ENCODE measurements around the gene C1orf159.

Gene C1orf159

GRCh38 chr1:1090424-1091343, 25.2 kb downstream of the C1orf159 start:
- no peak for DNase-seq

DNA sequence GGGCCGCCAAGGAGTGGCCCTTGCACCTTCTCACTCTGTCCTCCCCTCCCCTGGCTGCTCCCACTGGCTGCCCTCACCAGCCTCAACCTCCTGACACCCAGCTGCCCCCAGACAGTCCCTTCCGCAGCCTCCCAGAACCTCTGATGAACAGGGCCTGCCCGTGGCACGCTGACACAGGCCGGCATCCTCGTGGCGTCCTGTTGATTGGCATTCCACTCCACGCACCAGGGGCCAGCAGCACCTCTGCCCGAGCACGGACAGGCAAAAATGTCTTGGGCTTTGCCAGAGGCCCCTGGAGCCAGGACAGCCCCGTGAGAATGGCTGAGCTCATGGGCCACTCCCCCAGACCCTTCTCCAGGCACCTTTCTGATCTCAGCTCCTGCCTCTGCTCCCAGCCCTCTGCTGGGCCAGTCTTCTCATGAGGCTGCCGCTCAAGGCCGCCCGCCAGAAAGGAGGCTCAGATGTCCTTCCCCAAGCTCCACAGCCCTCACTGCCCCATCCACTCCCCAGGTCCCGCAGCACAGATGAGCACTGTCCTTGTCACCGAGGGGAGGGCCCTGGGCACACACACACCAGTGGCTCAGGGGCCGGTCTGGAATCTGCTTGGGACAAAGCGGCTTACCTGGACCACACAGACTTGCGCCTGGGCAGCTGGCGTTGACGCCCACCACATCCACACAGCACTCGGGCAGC, 26.0 kb downstream of the C1orf159 start:
- no peak for DNase-seq

- no peak for DNase-seq
Observed at GRCh38 chr1:1088801-1089680, 26.8 kb downstream of the C1orf159 start.

DNA sequence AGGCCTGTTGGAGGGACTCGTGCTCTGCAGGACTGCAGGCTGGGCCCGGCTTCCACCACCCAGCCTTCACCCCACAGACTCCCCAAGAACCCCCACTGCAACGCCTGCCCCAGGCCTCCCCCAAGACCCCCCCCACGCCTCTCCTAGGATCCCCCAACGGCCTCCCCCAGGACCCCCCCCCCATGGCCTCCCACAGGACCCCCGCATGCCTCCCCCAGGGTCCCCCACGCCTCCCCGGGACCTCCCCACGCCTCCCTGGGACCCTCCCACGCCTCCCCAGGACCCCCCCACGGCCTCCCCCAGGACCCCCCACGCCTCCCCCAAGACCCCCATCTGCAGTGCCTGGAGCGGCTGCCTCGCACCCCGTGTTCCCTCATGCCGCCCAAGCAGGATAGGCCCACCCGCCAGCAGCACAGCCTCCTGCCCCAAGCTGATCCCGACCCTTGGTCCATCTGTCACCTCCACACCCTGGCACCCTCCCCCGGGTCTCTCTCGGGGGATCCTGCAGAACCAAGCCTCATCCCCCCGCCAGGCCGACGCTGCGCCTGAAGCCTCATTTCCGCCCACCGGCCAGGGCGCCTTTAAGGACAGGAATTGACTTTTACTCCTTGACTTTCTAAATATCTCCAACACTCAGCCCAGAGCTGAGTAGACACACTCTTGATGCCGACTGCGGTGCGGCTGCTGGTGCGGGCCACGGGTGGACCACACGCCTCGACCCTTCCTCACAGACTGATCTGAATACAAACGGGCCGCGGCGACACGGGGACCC, 27.7 kb downstream of the C1orf159 start:
- DNase-seq = no peak

DNA sequence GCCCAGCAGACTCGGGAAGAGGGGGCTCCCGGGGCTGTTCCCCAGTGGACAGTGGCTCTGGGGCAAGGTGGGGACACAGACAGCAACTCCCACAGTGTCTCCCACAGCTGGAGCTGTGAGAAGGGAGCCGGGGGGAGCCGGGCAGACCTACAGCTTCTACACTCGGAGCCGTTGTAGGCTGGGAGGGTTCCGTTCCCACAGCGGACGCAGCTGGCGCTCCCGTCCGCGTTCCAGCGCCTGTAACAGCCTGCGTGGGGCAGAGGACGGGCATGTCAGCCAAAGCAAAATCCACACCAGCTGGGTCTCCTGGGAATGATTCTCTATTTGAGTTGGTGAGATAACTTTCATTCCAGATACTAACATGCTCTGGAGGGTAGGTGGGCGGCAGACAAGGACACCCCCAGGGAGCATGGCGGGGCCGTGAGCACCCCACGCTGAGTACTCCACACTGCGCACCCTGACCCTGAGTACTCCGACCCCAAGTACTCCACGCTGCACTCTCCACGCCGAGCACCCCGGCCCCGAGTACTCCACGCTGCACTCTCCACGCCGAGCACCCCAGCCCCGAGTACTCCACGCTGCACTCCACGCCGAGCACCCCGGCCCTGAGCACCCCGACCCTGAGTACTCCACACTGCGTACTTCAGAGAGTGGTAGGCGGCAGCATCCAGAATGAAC, 28.4 kb downstream of the C1orf159 start:
- no peak for DNase-seq

DNA sequence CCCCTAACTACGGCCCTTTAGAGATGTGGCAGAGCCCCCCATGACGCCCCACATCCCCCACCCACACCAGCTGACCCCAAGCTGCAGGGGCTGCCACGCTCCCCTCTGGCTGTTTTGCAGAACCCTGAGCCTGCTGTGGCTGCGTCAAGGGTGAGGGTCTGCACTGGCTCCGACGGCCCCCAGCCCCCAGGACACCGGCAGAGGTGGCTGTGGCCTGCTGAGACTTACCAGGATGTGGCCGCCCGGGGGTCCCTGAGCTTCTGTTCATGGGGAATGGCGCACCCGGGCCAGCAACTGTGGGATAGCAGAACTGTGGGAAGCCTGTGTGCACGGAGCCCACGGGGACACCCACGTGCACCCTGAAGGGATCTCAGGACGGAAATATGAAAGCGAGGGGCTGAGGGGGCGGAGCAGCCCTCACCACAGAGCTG, 29.0 kb downstream of the C1orf159 start:
- DNase-seq = no peak

DNA sequence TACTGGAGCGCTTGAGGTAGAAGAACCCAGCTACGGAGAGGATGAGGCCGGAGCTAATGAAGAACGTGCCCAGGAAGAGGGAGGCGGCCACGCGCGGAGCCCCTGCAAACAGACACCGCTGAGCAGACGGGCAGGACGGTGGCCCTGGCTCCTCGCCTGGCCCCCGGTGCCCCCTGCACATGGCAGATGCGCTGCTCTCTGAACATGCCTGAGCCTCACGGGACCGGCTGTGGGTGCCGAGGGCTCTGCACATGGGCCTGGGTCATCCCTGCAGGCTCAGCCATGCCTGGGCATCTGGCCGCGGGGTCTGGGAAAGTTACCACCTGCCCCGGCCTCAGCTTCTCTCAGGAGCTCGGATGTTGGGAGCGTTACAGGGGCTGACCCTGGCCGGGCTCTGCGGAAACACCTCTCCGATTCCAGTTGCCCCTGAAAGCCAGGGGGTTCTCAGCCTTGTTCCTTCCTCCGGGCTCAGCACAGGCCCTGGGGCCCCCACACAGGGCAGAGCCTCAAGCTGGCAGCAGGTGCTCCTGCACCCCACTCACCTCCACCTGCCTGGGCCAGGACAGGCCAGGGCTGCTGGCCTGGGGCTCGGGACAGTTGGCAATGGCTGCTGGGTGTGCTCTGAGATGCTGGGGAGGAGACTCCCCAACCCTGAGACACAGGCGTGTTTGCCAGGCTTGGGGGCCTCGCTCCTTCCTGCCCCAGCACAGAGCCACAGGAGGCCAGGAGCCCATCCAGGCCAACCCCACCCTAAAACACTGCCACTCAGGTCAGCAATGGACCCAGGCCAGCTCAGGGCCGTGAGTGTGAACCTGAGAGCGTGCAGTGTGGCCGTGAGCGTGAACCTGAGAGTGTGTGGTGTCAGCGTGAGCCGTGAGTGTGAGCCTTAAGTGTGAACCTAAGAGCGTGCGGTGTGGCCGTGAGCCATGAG, 29.7 kb downstream of the C1orf159 start:
- DNase-seq = no peak

- DNase-seq = no peak
Observed at GRCh38 chr1:1085171-1085841, 30.6 kb downstream of the C1orf159 start.

DNA sequence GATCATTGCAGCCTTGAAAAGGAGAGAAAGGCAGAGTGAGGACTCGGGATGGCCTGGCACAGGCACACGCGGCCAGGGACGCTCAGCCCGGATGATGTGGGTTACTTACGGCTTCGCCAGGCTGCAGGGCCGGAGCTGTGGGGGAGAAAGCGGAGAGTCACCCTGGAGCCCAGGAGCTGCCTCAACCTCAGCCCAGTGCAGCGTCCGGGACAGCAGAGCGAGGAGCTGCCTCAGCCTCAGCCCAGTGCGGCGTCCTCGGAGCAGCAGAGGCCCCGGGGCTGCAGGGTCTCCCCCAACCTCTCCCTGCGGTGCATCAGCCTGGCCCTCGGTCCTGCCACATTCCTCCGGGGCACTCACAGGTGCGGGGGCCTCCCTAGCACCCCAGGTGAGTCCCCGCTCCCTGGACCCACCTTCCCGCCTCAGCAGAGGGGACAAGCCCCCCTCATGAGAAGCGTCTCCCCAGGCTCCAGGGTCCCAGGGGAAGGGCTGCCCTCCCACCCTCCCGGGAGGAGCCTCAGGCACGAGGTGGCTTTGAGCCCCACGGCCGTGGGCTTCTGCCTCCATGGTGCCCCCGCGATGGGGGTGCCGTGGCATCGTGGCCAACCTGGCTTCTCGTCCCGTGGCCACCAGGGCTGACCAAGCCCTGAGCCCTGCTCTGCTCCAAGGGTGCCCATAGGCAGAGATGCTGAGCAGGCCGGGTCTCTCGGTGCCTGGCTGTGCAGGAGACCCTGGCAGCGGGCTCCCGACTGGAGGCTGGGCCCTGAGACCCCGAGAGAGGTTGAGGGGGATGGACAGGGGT, 31.3 kb downstream of the C1orf159 start:
- DNase-seq = no peak

DNA sequence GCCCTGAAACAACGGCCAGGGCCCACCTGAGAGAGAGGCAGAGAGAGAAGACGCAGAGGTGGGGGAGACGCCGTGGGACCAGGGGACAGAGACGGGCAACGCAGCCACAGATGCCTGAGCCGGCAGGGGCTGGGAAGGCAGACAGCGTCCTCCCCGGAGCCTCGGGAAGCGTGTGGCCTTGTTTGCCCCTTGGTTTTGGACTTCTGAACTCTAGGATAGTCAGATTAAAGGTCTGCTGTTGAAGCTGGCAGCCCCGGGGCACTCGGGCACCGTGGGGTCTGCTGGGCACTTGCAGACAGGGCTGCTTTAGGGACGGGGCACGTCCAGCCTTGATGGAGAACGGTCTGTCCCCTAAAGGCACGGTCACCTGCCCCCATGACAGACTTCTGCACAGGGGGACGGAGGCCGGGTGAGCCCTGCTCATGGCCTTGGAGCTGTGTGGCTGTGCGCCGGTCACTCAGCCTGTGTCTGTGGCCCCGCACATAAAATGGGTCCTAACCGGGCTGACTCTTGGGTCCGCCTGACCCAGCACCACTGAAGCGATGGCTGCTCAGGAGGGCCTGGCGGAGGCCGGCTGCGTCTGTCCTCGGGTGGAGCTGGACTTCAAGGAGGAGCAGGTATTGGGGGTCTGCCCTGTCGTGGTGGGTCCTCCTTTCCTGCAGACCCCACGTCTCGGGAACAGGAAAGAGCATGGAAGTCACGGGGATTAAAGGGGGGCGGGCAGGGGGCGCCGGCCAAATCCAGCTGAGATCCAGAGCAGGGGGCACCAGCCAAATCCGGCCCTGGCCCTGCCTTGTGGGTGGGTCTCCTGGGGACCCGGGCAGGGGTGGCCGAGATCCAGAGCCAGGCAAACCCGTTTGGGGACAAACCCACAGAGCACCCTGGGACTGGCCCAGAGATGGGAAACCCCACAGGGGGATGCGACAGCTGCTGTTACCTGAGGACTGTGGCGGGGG, 32.2 kb downstream of the C1orf159 start:
- DNase-seq = no peak

- no peak for DNase-seq
Observed at GRCh38 chr1:1082776-1083415, 33.0 kb downstream of the C1orf159 start.

DNA sequence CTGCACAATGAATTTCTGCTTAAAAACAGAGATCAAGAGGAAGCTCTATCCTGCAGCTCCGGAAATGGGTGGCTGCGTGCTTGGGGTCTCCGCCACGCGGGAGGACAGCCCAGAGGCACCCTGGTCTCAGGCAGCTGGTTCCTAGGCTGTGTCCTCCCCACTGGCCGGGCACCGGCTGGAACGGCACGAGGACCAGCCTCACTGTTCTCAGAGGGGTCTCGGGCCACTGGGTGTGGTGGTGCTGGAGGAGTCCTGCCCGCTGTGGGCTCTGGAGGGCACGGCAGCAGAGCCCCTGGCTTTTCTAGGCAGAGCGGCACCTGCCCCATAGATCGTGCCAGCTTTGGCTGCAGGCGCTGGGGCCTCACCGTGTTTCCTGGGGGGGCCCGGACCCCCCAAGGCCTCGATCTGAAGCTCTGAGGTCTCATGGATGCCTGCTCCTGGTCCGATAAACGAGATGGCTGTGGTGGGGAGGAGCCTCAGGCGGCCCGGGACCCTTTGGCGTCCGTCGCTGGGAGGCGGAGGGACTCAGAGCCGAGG, 33.6 kb downstream of the C1orf159 start:
- DNase-seq = no peak

DNA sequence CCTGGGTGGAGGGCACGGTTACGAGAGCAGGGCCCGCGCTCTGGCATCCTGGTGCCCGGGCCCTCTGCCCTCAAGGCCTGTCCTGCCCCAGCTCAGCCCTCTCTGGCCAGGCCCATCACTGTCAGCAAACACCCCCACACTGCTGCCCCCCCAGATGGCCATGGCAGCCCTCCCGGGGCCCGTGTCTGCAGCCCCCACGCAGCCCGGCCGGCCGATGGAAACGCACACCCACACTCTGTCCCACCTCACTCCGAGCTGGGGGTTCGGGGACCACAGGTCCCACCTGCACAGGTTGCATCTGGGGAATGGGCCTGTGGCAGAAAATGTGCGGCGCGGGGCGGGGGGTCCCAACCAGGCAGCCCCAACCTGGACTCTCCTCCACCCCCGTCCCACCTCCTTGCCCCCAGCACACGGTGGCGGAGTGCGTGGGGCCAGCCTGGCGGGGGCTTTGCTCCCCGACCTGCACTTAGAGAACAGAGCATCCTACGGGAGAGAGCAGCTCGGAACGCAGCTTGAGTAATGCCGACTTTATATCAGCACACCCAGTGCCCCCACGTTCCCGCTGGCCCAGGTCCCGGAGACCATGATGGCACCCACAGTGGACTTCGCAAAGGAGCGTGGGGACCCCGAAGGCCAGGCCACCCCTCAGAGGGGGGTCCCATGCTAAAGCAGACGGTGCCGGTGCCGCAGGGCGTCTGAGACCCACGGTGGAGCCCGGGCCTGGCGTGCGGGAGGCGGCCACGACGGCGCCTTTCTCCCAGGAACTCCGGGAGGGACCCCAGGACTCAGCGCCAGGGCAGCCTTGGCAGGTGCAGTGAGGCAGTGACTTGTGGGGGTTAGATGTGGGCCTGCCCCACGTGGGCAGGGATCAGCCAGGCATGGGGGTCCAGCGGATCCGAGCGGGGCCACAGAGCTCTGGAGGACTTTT, 34.3 kb downstream of the C1orf159 start:
- no peak for DNase-seq

DNA sequence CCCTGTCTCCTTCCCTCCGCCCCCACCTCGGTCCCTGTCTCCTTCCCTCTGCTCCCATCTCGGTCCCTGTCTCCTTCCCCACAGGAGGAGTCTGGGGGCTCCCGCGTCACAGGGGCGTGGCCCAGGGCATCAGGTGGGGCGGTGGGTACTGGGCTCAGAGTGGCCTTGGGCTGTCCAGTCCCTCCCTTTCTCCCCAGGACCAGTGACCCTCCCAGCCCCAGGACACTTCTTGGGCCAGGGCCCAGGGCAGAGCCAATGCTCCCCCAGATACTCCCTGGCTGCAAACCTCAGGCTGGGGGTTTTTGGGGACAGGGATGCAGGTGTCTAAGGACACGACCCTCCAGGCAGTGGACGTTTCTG, 35.0 kb downstream of the C1orf159 start:
- DNase-seq = no peak

- DNase-seq = peak in 1 of 2 donors; percentile 22
Observed at GRCh38 chr1:1080122-1080757, 35.6 kb downstream of the C1orf159 start.

Data from hippocampal formation (tissue), 2 donors.